GM23338 (cell line): Measurements from ENCODE around the gene MBOAT1. TPM values are rescaled to one million over a fixed set of nuclear protein-coding genes. Genes with fewer than 3 reads are reported as not detected.

Experiments
- ATAC-seq: fragments of 200-7000 bp; cut with Tn5 transposase; 3 replicates; pipeline ENCODE4 v1.9.1; 2020
- DNase-seq: peaks from one replicate; pipeline ENCODE4 v3.0.0-alpha.2; 2015; ENCODE audit warnings: low spot score
- H2AFZ ChIP-seq: fragments of 200-600 bp; sonication (generic); 2 replicates; pipeline ENCODE4 v1.8.0; 2016; ENCODE audit warnings: antibody characterized with exemption, mild to moderate bottlenecking, moderate library complexity
- H3F3A ChIP-seq: fragments of 200-600 bp; sonication (generic); replicated peaks from 2 replicates; pipeline ENCODE4 v1.8.0; 2017; ENCODE audit warnings: antibody characterized with exemption, mixed run types, low read depth
- H3K27ac ChIP-seq: fragments of 200-600 bp; sonication (generic); 2 replicates; pipeline ENCODE4 v1.6.1; 2016; ENCODE audit warnings: low read depth
- H3K27me3 ChIP-seq: fragments of 200-600 bp; sonication (generic); 2 replicates; pipeline ENCODE4 v1.8.0; 2016; ENCODE audit warnings: mild to moderate bottlenecking, mixed run types, moderate library complexity; ENCODE audit not compliant: insufficient read depth
- H3K36me3 ChIP-seq: fragments of 200-600 bp; sonication (generic); 2 replicates; pipeline ENCODE4 v1.8.0; 2016; ENCODE audit warnings: mild to moderate bottlenecking; ENCODE audit not compliant: insufficient read depth
- H3K4me1 ChIP-seq: fragments of 200-600 bp; sonication (generic); 2 replicates; pipeline ENCODE4 v1.8.0; 2016; ENCODE audit warnings: mild to moderate bottlenecking, moderate library complexity; ENCODE audit not compliant: insufficient read depth
- H3K4me2 ChIP-seq: fragments of 200-600 bp; sonication (generic); 2 replicates; pipeline ENCODE4 v1.7.1; 2017; ENCODE audit warnings: mixed run types
- H3K4me3 ChIP-seq: fragments of 200-600 bp; sonication (generic); 2 replicates; pipeline ENCODE4 v1.6.1; 2016; ENCODE audit warnings: mixed run types
- H3K79me2 ChIP-seq: fragments of 200-600 bp; sonication (generic); replicated peaks from 2 replicates; pipeline ENCODE4 v1.8.0; 2017; ENCODE audit warnings: mild to moderate bottlenecking; ENCODE audit not compliant: insufficient read depth
- H3K9me2 ChIP-seq: fragments of 200-600 bp; sonication (generic); 2 replicates; pipeline ENCODE4 v1.8.0; 2017; ENCODE audit not compliant: insufficient read depth
- H4K20me1 ChIP-seq: fragments of 200-600 bp; sonication (generic); replicated peaks from 2 replicates; pipeline ENCODE4 v1.8.0; 2017; ENCODE audit warnings: mild to moderate bottlenecking; ENCODE audit not compliant: insufficient read depth
- H3K27ac Mint-ChIP-seq: 2 replicates; pipeline ENCODE4 v1.8.0; 2020; ENCODE audit warnings: inconsistent platforms, mild to moderate bottlenecking, moderate library complexity, mixed read lengths
- H3K27me3 Mint-ChIP-seq: 3 replicates; pipeline ENCODE4 v1.8.0; 2022; ENCODE audit warnings: low read depth, mild to moderate bottlenecking, moderate library complexity, mixed read lengths, inconsistent platforms; ENCODE audit not compliant: insufficient read depth, poor library complexity
- H3K36me3 Mint-ChIP-seq: 3 replicates; pipeline ENCODE4 v1.8.0; 2021; ENCODE audit warnings: low read depth, mild to moderate bottlenecking, inconsistent platforms, moderate library complexity, mixed read lengths
- H3K4me1 Mint-ChIP-seq: 3 replicates; pipeline ENCODE4 v1.8.0; 2020; ENCODE audit warnings: mild to moderate bottlenecking, inconsistent platforms, mixed read lengths
- H3K4me3 Mint-ChIP-seq: 3 replicates; pipeline ENCODE4 v1.8.0; 2021; ENCODE audit warnings: moderate library complexity, mild to moderate bottlenecking, inconsistent platforms, mixed read lengths
- H3K9me3 Mint-ChIP-seq: 3 replicates; pipeline ENCODE4 v1.8.0; 2020; ENCODE audit warnings: moderate library complexity, mild to moderate bottlenecking, inconsistent platforms, mixed read lengths
- CREB1 ChIP-seq: fragments of 250-450 bp; sonication (Bioruptor Pico); IDR thresholded peaks from 2 replicates; pipeline ENCODE4 v1.5.0; 2020; ENCODE audit warnings: low read depth, mild to moderate bottlenecking, moderate library complexity
- ETS1 ChIP-seq: IDR thresholded peaks from 2 replicates; pipeline ENCODE4 v1.6.1; 2016; ENCODE audit warnings: antibody characterized with exemption
- EZH2 ChIP-seq: fragments of 200-600 bp; sonication (generic); IDR thresholded peaks from one replicate; pipeline ENCODE4 v1.8.0; 2017; ENCODE audit warnings: antibody characterized with exemption, mild to moderate bottlenecking, low read depth; ENCODE audit not compliant: unreplicated experiment
- EZH2phosphoT487 ChIP-seq: fragments of 200-600 bp; sonication (generic); IDR thresholded peaks from one replicate; pipeline ENCODE4 v1.8.1; 2018; ENCODE audit warnings: antibody characterized with exemption; ENCODE audit not compliant: unreplicated experiment
- JUNB ChIP-seq: IDR thresholded peaks from one replicate; pipeline ENCODE4 v1.6.1; 2016; ENCODE audit warnings: antibody characterized with exemption; ENCODE audit not compliant: unreplicated experiment
- POLR2AphosphoS5 ChIP-seq: IDR thresholded peaks from 2 replicates; pipeline ENCODE4 v1.6.1; 2016; ENCODE audit warnings: antibody characterized with exemption, low read depth
- REST ChIP-seq: IDR thresholded peaks from one replicate; pipeline ENCODE4 v1.6.1; 2018; ENCODE audit warnings: antibody characterized with exemption; ENCODE audit not compliant: unreplicated experiment
- STAT1 ChIP-seq: IDR thresholded peaks from one replicate; pipeline ENCODE4 v1.6.1; 2016; ENCODE audit warnings: antibody characterized with exemption; ENCODE audit not compliant: unreplicated experiment
- ZNF114 ChIP-seq: fragments of 250-450 bp; sonication (Bioruptor Pico); IDR thresholded peaks from 2 replicates; pipeline ENCODE4 v1.5.0; 2020; ENCODE audit warnings: mild to moderate bottlenecking, moderate library complexity
- ZNF331 ChIP-seq: fragments of 250-450 bp; sonication (Bioruptor Pico); IDR thresholded peaks from 2 replicates; pipeline ENCODE4 v1.5.0; 2020; ENCODE audit warnings: low read depth, mild to moderate bottlenecking, moderate library complexity
- ZNF462 ChIP-seq: fragments of 250-450 bp; sonication (Bioruptor Pico); IDR thresholded peaks from 2 replicates; pipeline ENCODE4 v1.5.0; 2020; ENCODE audit warnings: mild to moderate bottlenecking, moderate library complexity
- polyA plus RNA-seq: library from polyadenylated mRNA; unstranded; fragments of >200 nt; fragmentation: Nextera tagmentation; extraction: Ambion mirVana; gene quantifications from 2 replicates; pipeline ENCODE4 v1.2.1, GENCODE V29; 2016
- total RNA-seq: library from RNA; depleted of rRNA; stranded (reverse); fragments of >200 nt; shearing (Covaris generic); gene quantifications from 2 replicates; pipeline ENCODE4 v1.2.3, GENCODE V29; 2014

MBOAT1 gene
- total and polyA plus RNA-seq, 2 experiments from 2014 or later = 3.8 to 18.6 TPM

- TF ChIP-seq ETS1 (no peak), ZNF114 (CRISPR knock-in tag) (no peak), ZNF331 (CRISPR knock-in tag) (no peak), STAT1 (no peak)
Measured at GRCh38 chr6:20129290-20130088, 82.8 kb downstream of the MBOAT1 start (continued).

- Histone ChIP-seq H3K79me2 (no peaks in the 10 kb centered on the region), H4K20me1 (no peaks in the 10 kb centered on the region; the same call in 1 of the 2 replicates), H3F3A (no peaks in the 10 kb centered on the region), H3K27me3 (no peaks in the 10 kb centered on the region), H3K9me2 (no peaks in the 10 kb centered on the region), H3K4me3 (no peak overlapping the region), H3K4me1 (no peaks in the 10 kb centered on the region), H3K27ac (no peak overlapping the region), H2AFZ (no peak overlapping the region), H3K4me2 (no peak overlapping the region), H3K36me3 (no peaks in the 10 kb centered on the region)
- no peak overlapping the region for H3K27ac Mint-ChIP-seq
- H3K4me1 Mint-ChIP-seq = peaks cover 8% of the 10 kb centered on the region
- ATAC-seq (no peak), DNase-seq (no peak)
- no peaks in the 10 kb centered on the region for H3K9me3 Mint-ChIP-seq
- peaks cover 2% of the 10 kb centered on the region for H3K27me3 Mint-ChIP-seq
- peaks cover 8% of the 10 kb centered on the region; the same call in 1 of the 3 replicates for H3K36me3 Mint-ChIP-seq
- no peak overlapping the region for H3K4me3 Mint-ChIP-seq
- TF ChIP-seq POLR2AphosphoS5 (no peak), ZNF331 (CRISPR knock-in tag) (no peak), ETS1 (no peak), STAT1 (no peak), REST (no peak), EZH2 (no peak), ZNF462 (CRISPR knock-in tag) (no peak), JUNB (no peak), ZNF114 (CRISPR knock-in tag) (no peak), CREB1 (no peak), EZH2phosphoT487 (no peak)
Measured at GRCh38 chr6:20128018-20128417, 84.3 kb downstream of the MBOAT1 start.
